H1 (cell line): Measurements from ENCODE around the gene DNMT3B. TPM values are rescaled to one million over a fixed set of nuclear protein-coding genes. Genes with fewer than 3 reads are reported as not detected.
A peak's percentile ranks its signal among the peaks of the same experiment; 100 is the strongest.

Experiments
- BCL11A ChIP-seq, 2 experiments: IDR thresholded peaks; one replicate each; pipeline ENCODE4 v1.6.1; 2011; ENCODE audit warnings: low read depth in 2 of 2, low read length in 2 of 2, mild to moderate bottlenecking in 2 of 2
- CEBPB ChIP-seq: IDR thresholded peaks from 2 replicates; pipeline ENCODE4 v1.6.1; 2012; ENCODE audit warnings: low read depth, low read length
- EP300 ChIP-seq, 2 experiments: IDR thresholded peaks; 1 replicate in 1 of 2; 2 replicates in 1 of 2; pipeline ENCODE4 v1.6.1; 2011 to 2012; ENCODE audit warnings: low read depth in 2 of 2, low read length in 2 of 2, mild to moderate bottlenecking in 2 of 2, borderline replicate concordance in 1 of 2, inconsistent platforms in 1 of 2, moderate library complexity in 1 of 2
- HDAC2 ChIP-seq, 2 experiments: fragments of 300-600 bp in 1 of 2; sonication (generic) in 1 of 2; IDR thresholded peaks; 2 replicates each; pipeline ENCODE4 v1.6.1; 2011 to 2012; ENCODE audit warnings: low read depth in 2 of 2, low read length in 2 of 2, mild to moderate bottlenecking in 2 of 2, moderate library complexity in 2 of 2, borderline replicate concordance in 1 of 2, inconsistent platforms in 1 of 2
- KDM1A ChIP-seq: fragments of 200-600, 300-600 bp; sonication (generic); IDR thresholded peaks from 2 replicates; pipeline ENCODE4 v1.7.1; 2016; ENCODE audit warnings: mild to moderate bottlenecking, low read length, borderline replicate concordance
- POLR2AphosphoS5 ChIP-seq: IDR thresholded peaks from 2 replicates; pipeline ENCODE4 v1.6.1; 2011; ENCODE audit warnings: low read depth, low read length
- RAD21 ChIP-seq, 2 experiments: IDR thresholded peaks in 1 of 2; conservative IDR thresholded peaks in 1 of 2; 2 replicates each; pipeline ENCODE4 v1.6.1; 2011; ENCODE audit warnings: low read depth in 2 of 2, low read length in 2 of 2, improper control_type of control experiment in 1 of 2, inconsistent platforms in 1 of 2, mild to moderate bottlenecking in 1 of 2, moderate library complexity in 1 of 2
- RBBP5 ChIP-seq: IDR thresholded peaks from 2 replicates; pipeline ENCODE4 v1.7.1; 2012; ENCODE audit warnings: low read depth, mild to moderate bottlenecking, inconsistent platforms, low read length, moderate library complexity, borderline replicate concordance
- RXRA ChIP-seq: IDR thresholded peaks from 2 replicates; pipeline ENCODE4 v1.6.1; 2011; ENCODE audit warnings: low read depth, mild to moderate bottlenecking, low read length, moderate library complexity; ENCODE audit not compliant: insufficient read depth
- SRF ChIP-seq: IDR thresholded peaks from 2 replicates; pipeline ENCODE4 v1.6.1; 2011; ENCODE audit warnings: mild to moderate bottlenecking, low read depth, low read length, moderate library complexity
- TBP ChIP-seq: IDR thresholded peaks from 2 replicates; pipeline ENCODE4 v1.6.1; 2011; ENCODE audit warnings: low read depth, low read length, improper control_type of control experiment
- YY1 ChIP-seq: IDR thresholded peaks from 2 replicates; pipeline ENCODE4 v1.6.1; 2011; ENCODE audit warnings: low read depth, mild to moderate bottlenecking, low read length
- polyA plus RNA-seq, 7 experiments: library from polyadenylated mRNA; depleted of rRNA in 3 of 7; stranded (reverse) in 5 of 7; unstranded in 2 of 7; fragments of >200 nt in 5 of 7; fragments of 200-250 nt in 2 of 7; gene quantifications; 1 replicate in 5 of 7; 2 replicates in 1 of 7; 4 replicates in 1 of 7; pipeline versions ENCODE4 v1.2.1 to v1.2.3, GENCODE V29; 2011 to 2013; ENCODE audit warnings: missing spikeins in 2 of 7, mixed read lengths in 2 of 7
- total RNA-seq: library from RNA; stranded (reverse); fragmentation: NEBNext Ultra II Directional; extraction: Animal tissue kit (Norgen Biotek cat#: 25700); gene quantifications from 2 replicates; pipeline ENCODE4 v1.2.1, GENCODE V29; 2021

The DNMT3B gene
- total and polyA plus RNA-seq, 2 of the 8 experiments (the other 6 are each of a cell fraction or from before 2014, with no cell fraction given): 433 to 1,016 TPM

GRCh38 chr20:32749914-32750637, 12.1 kb upstream of the DNMT3B start (continued):
- TF ChIP-seq RAD21 (IDR thresholded peaks at IDR 0.05 in 1 of 2, conservative IDR thresholded peaks at IDR 0.05 in 1 of 2; ENCODE audit: low read depth in 2 of 2, low read length in 2 of 2): peak in 1 of 2 experiments; percentile 25; a peak in 1 of 4 replicates
- TF ChIP-seq POLR2AphosphoS5: peak; percentile 71; the same call in 1 of the 2 replicates
- TF ChIP-seq CEBPB: peak; percentile 11; the same call in 1 of the 2 replicates
- peak in 1 of 2 experiments; percentile 94; a peak in 1 of 3 replicates for TF ChIP-seq EP300 (IDR thresholded peaks at IDR 0.05; ENCODE audit: borderline replicate concordance in 1 of 2, low read depth in 2 of 2, low read length in 2 of 2)
- TF ChIP-seq TBP: peak; percentile 72; the same call in 1 of the 2 replicates
- TF ChIP-seq RBBP5: peak; percentile 50; the same call in 1 of the 2 replicates
- peak; percentile 30 to 70; a peak in 2 of 4 replicates for TF ChIP-seq HDAC2 (IDR thresholded peaks at IDR 0.05; ENCODE audit: borderline replicate concordance in 1 of 2, low read depth in 2 of 2, low read length in 2 of 2)
- no peak for TF ChIP-seq KDM1A
- TF ChIP-seq BCL11A (IDR thresholded peaks at IDR 0.05; ENCODE audit: low read depth in 2 of 2, low read length in 2 of 2): no peak
- 0 out of 2 replicates have a peak, but pooled peaks have one; percentile 46 for TF ChIP-seq RXRA
- TF ChIP-seq YY1: peak; percentile 77; the same call in 1 of the 2 replicates
- no peak for TF ChIP-seq SRF
